DOHH2 (cell line): Measurements from ENCODE around the gene GPR153.

Experiments used
- H3F3A ChIP-seq: fragments of 200-600 bp; sonication (generic), shearing (Covaris generic); 2 replicates; pipeline ENCODE4 v1.6.0; 2016; ENCODE audit warnings: antibody characterized with exemption, mild to moderate bottlenecking; ENCODE audit not compliant: control insufficient read depth, insufficient read depth
- H3K27ac ChIP-seq: fragments of 200-600 bp; sonication (generic); 2 replicates; pipeline ENCODE4 v1.5.1; 2014; ENCODE audit warnings: low read depth, mild to moderate bottlenecking, low read length, moderate library complexity
- H3K27me3 ChIP-seq: fragments of 200-600 bp; sonication (generic); 2 replicates; pipeline ENCODE4 v1.6.1; 2014; ENCODE audit warnings: mild to moderate bottlenecking, low read length, mixed read lengths; ENCODE audit not compliant: control insufficient read depth
- H3K36me3 ChIP-seq: fragments of 200-600 bp; sonication (generic); 2 replicates; pipeline ENCODE4 v1.6.1; 2014; ENCODE audit warnings: mild to moderate bottlenecking, low read length, moderate library complexity, mixed read lengths; ENCODE audit not compliant: control insufficient read depth
- H3K4me1 ChIP-seq: fragments of 200-600 bp; sonication (generic); 2 replicates; pipeline ENCODE4 v1.6.1; 2014; ENCODE audit warnings: mild to moderate bottlenecking, low read length, mixed read lengths; ENCODE audit not compliant: control insufficient read depth
- H3K4me2 ChIP-seq: fragments of 200-600 bp; sonication (generic); 2 replicates; pipeline ENCODE4 v1.6.0; 2014; ENCODE audit warnings: mild to moderate bottlenecking, low read length, moderate library complexity
- H3K4me3 ChIP-seq: fragments of 200-600 bp; sonication (generic); 2 replicates; pipeline ENCODE4 v1.5.1; 2014; ENCODE audit warnings: mild to moderate bottlenecking, low read length, mixed read lengths
- H3K79me2 ChIP-seq: fragments of 200-600 bp; sonication (generic); 2 replicates; pipeline ENCODE4 v1.6.1; 2014; ENCODE audit warnings: mild to moderate bottlenecking, low read length, mixed read lengths; ENCODE audit not compliant: control insufficient read depth
- H3K9me2 ChIP-seq: fragments of 200-600 bp; sonication (generic); replicated peaks from 2 replicates; pipeline ENCODE4 v1.6.1; 2014; ENCODE audit warnings: mild to moderate bottlenecking, low read length, mixed read lengths; ENCODE audit not compliant: control insufficient read depth
- H3K9me3 ChIP-seq: fragments of 200-600 bp; sonication (generic); 2 replicates; pipeline ENCODE4 v1.6.1; 2014; ENCODE audit warnings: antibody characterized with exemption, low read length, mixed read lengths; ENCODE audit not compliant: control insufficient read depth, insufficient read depth
- H4K20me1 ChIP-seq: fragments of 200-600 bp; sonication (generic); 2 replicates; pipeline ENCODE4 v1.6.0; 2014; ENCODE audit warnings: low read depth, mild to moderate bottlenecking, antibody characterized with exemption, low read length, moderate library complexity; ENCODE audit not compliant: control insufficient read depth, insufficient read depth
- CTCF ChIP-seq: fragments of 200-600 bp; sonication (generic); IDR thresholded peaks from one replicate; pipeline ENCODE4 v1.5.1; 2014; ENCODE audit warnings: antibody characterized with exemption, mild to moderate bottlenecking, low read depth, low read length; ENCODE audit not compliant: poor library complexity, severe bottlenecking
- EZH2phosphoT487 ChIP-seq: fragments of 200-600 bp; sonication (generic); IDR thresholded peaks from 2 replicates; pipeline ENCODE4 v1.6.1; 2017; ENCODE audit warnings: borderline replicate concordance, mild to moderate bottlenecking, antibody characterized with exemption, low read length, moderate library complexity, mixed read lengths

The GPR153 gene

GRCh38 chr1:6287029-6287428, 26.1 kb upstream of the GPR153 start:
- no peaks in the 10 kb centered on the region for H4K20me1 ChIP-seq
- H3F3A ChIP-seq: no peaks in the 10 kb centered on the region
- no peaks in the 10 kb centered on the region for H3K36me3 ChIP-seq
- H3K79me2 ChIP-seq: no peaks in the 10 kb centered on the region
- no peaks in the 10 kb centered on the region for H3K9me3 ChIP-seq
- TF ChIP-seq EZH2phosphoT487 (no peak), CTCF (no peak)
- H3K4me3 ChIP-seq: no peak overlapping the region
- no peak overlapping the region for H3K27ac ChIP-seq
- no peaks in the 10 kb centered on the region for H3K4me1 ChIP-seq
- H3K9me2 ChIP-seq: no peaks in the 10 kb centered on the region
- no peak overlapping the region for H3K4me2 ChIP-seq
- no peaks in the 10 kb centered on the region for H3K27me3 ChIP-seq

GRCh38 chr1:6286266-6286665, 25.4 kb upstream of the GPR153 start:
- Histone ChIP-seq H3K9me3 (no peaks in the 10 kb centered on the region), H3K27ac (no peak overlapping the region), H3K36me3 (no peaks in the 10 kb centered on the region), H3K9me2 (no peaks in the 10 kb centered on the region), H4K20me1 (no peaks in the 10 kb centered on the region), H3K4me3 (no peak overlapping the region), H3K4me2 (no peak overlapping the region), H3K79me2 (no peaks in the 10 kb centered on the region), H3K4me1 (no peaks in the 10 kb centered on the region), H3K27me3 (no peaks in the 10 kb centered on the region), H3F3A (no peaks in the 10 kb centered on the region)
- TF ChIP-seq EZH2phosphoT487 (no peak), CTCF (no peak)

- H4K20me1 ChIP-seq: no peaks in the 10 kb centered on the region
- no peaks in the 10 kb centered on the region for H3K36me3 ChIP-seq
Measured at GRCh38 chr1:6285336-6285735, 24.4 kb upstream of the GPR153 start.

More at GRCh38 chr1:6285336-6285735, 24.4 kb upstream of the GPR153 start:
- Histone ChIP-seq H3K27ac (no peak overlapping the region), H3F3A (no peaks in the 10 kb centered on the region), H3K9me2 (no peaks in the 10 kb centered on the region), H3K4me1 (no peaks in the 10 kb centered on the region), H3K9me3 (no peaks in the 10 kb centered on the region), H3K4me2 (no peak overlapping the region), H3K4me3 (no peak overlapping the region), H3K27me3 (no peaks in the 10 kb centered on the region), H3K79me2 (no peaks in the 10 kb centered on the region)
- no peak for TF ChIP-seq CTCF
- TF ChIP-seq EZH2phosphoT487: no peak
